Activated CD8-positive, alpha-beta memory T cell treated with anti-CD3 and anti-CD28 coated beads for 4 hours (primary cell): ENCODE data around the gene ANKRD13B.

Experiments used
- DNase-seq, 2 donors: peaks; one replicate each; pipeline ENCODE4 v3.0.0-alpha.2; 2020; ENCODE audit warnings: low read depth in 2 of 2

The ANKRD13B gene

GRCh38 chr17:29581583-29582253, 11.2 kb upstream of the ANKRD13B start:
- DNase-seq, result no peak

- DNase-seq, result no peak
Observed at GRCh38 chr17:29582254-29582765, 10.6 kb upstream of the ANKRD13B start.

- no peak for DNase-seq
Observed at GRCh38 chr17:29582772-29583171, 10.2 kb upstream of the ANKRD13B start.

- no peak for DNase-seq
Observed at GRCh38 chr17:29583324-29584248, 9.3 kb upstream of the ANKRD13B start.

GRCh38 chr17:29584452-29585079, 8.4 kb upstream of the ANKRD13B start:
- DNase-seq, result no peak

- DNase-seq, result no peak
Observed at GRCh38 chr17:29585080-29585751, 7.7 kb upstream of the ANKRD13B start.

- no peak for DNase-seq
Observed at GRCh38 chr17:29586676-29587469, 6.1 kb upstream of the ANKRD13B start.

GRCh38 chr17:29587591-29587990, 5.3 kb upstream of the ANKRD13B start:
- DNase-seq, result no peak

GRCh38 chr17:29588017-29588561, 4.8 kb upstream of the ANKRD13B start:
- DNase-seq, result no peak

GRCh38 chr17:29588562-29589411, 4.1 kb upstream of the ANKRD13B start:
- peak; percentile 61 to 65 for DNase-seq

- DNase-seq, result peak; percentile 69 to 75
Observed at GRCh38 chr17:29589524-29590410, 3.2 kb upstream of the ANKRD13B start, which contains the start of gene GIT1. TSS of gene GIT1 (minus strand) at chr17:29589648. CDS start at chr17:29589378, 270 bp downstream.

- no peak for DNase-seq
Observed at GRCh38 chr17:29590411-29591145, 2.4 kb upstream of the ANKRD13B start.

GRCh38 chr17:29591146-29591736, 1.7 kb upstream of the ANKRD13B start:
- DNase-seq, result no peak

GRCh38 chr17:29591737-29592608, 959 bp upstream of the ANKRD13B start:
- no peak for DNase-seq

- no peak for DNase-seq
Observed at GRCh38 chr17:29593591-29594518, 923 bp downstream of the ANKRD13B start.
